IMR-90 (cell line): ENCODE measurements around the gene DOCK4. TPM values are rescaled to one million over a fixed set of nuclear protein-coding genes. Genes with fewer than 3 reads are reported as not detected.

ENCODE experiments used
- ATAC-seq: fragments of 200-7000 bp; cut with Tn5 transposase; 2 replicates; pipeline ENCODE4 v1.9.1; 2020; ENCODE audit warnings: low read depth, mild to moderate bottlenecking, moderate library complexity
- BruUV-seq: library from RNA; stranded (reverse); fragments of 400-500 nt; replicated peaks from 2 replicates; lab custom pipeline; 2021; lab: Mats Ljungman, UMichigan
- CTCF ChIA-PET: fragments of 300-600 bp; formaldehyde crosslinking; extraction: SDS; loops from one replicate; lab custom pipeline; 2021; ENCODE audit warnings: antibody characterized with exemption; lab: Yijun Ruan, JAX
- POLR2A ChIA-PET: fragments of 300-600 bp; sonication (Branson Sonifier 250); formaldehyde crosslinking; loops from one replicate; lab custom pipeline; 2022; ENCODE audit warnings: antibody characterized with exemption; ENCODE audit not compliant: unreplicated experiment; lab: Charles Lee
- DNase-seq: peaks from one replicate; pipeline ENCODE4 v3.0.0; 2013
- H2AFZ ChIP-seq: replicated peaks from 2 replicates; pipeline ENCODE3; 2013; ENCODE audit warnings: low read length, mild to moderate bottlenecking; ENCODE audit not compliant: poor library complexity
- H2AK5ac ChIP-seq: 2 replicates; pipeline ENCODE4 v1.6.1; 2013; ENCODE audit warnings: low read depth, low read length, inconsistent platforms
- H2AK9ac ChIP-seq: replicated peaks from 2 replicates; pipeline ENCODE3; 2013; ENCODE audit warnings: mild to moderate bottlenecking, low read depth, low read length, moderate library complexity; ENCODE audit not compliant: poor library complexity
- H2BK120ac ChIP-seq: 2 replicates; pipeline ENCODE4 v1.6.1; 2013; ENCODE audit warnings: low read depth, low read length, inconsistent platforms
- H2BK15ac ChIP-seq: 3 replicates; pipeline ENCODE4 v1.6.1; 2013; ENCODE audit warnings: low read depth, low read length, inconsistent platforms
- H2BK20ac ChIP-seq: 2 replicates; pipeline ENCODE4 v1.6.1; 2013; ENCODE audit warnings: low read depth, mild to moderate bottlenecking, inconsistent platforms, low read length, moderate library complexity
- H2BK5ac ChIP-seq: 2 replicates; pipeline ENCODE4 v1.6.1; 2013; ENCODE audit warnings: mild to moderate bottlenecking, low read depth, low read length, inconsistent platforms; ENCODE audit not compliant: poor library complexity, severe bottlenecking
- H3K14ac ChIP-seq: replicated peaks from 2 replicates; pipeline ENCODE4 v1.6.1; 2013; ENCODE audit warnings: low read depth, low read length, inconsistent platforms
- H3K18ac ChIP-seq: 2 replicates; pipeline ENCODE4 v1.6.1; 2013; ENCODE audit warnings: low read depth, low read length, control low read depth
- H3K23ac ChIP-seq: 2 replicates; pipeline ENCODE4 v1.6.1; 2013; ENCODE audit warnings: low read depth, low read length, inconsistent platforms
- H3K27ac ChIP-seq: 2 replicates; pipeline ENCODE4 v1.5.1; 2013; ENCODE audit warnings: mild to moderate bottlenecking, control low read depth, low read length; ENCODE audit not compliant: insufficient read depth
- H3K27me3 ChIP-seq: 2 replicates; pipeline ENCODE4 v1.6.1; 2013; ENCODE audit warnings: low read length; ENCODE audit not compliant: control insufficient read depth, insufficient read depth
- H3K36me3 ChIP-seq: 2 replicates; pipeline ENCODE4 v1.6.1; 2013; ENCODE audit warnings: low read length, mixed read lengths; ENCODE audit not compliant: control insufficient read depth, insufficient read depth
- H3K4ac ChIP-seq: 2 replicates; pipeline ENCODE4 v1.6.1; 2013; ENCODE audit warnings: low read depth, low read length, inconsistent platforms
- H3K4me1 ChIP-seq: 2 replicates; pipeline ENCODE4 v1.6.1; 2013; ENCODE audit warnings: low read length, mixed read lengths; ENCODE audit not compliant: control insufficient read depth, insufficient read depth
- H3K4me2 ChIP-seq: 2 replicates; pipeline ENCODE4 v1.6.1; 2013; ENCODE audit warnings: low read depth, mild to moderate bottlenecking, control low read depth, low read length, moderate library complexity
- H3K4me3 ChIP-seq: 2 replicates; pipeline ENCODE4 v1.5.1; 2013; ENCODE audit warnings: low read depth, mild to moderate bottlenecking, control low read depth, low read length, moderate library complexity; ENCODE audit not compliant: insufficient read depth
- H3K56ac ChIP-seq: 2 replicates; pipeline ENCODE4 v1.6.1; 2013; ENCODE audit warnings: low read length, inconsistent platforms; ENCODE audit not compliant: insufficient read depth; ENCODE audit errors: extremely low read depth
- H3K79me1 ChIP-seq, 2 experiments: 2 replicates each; pipeline ENCODE4 v1.6.1; 2013; ENCODE audit warnings: low read length in 2 of 2, inconsistent platforms in 1 of 2, low read depth in 1 of 2
- H3K9ac ChIP-seq: 2 replicates; pipeline ENCODE4 v1.6.1; 2013; ENCODE audit warnings: low read depth, low read length, control low read depth
- H3K9me1 ChIP-seq: 2 replicates; pipeline ENCODE4 v1.6.1; 2013; ENCODE audit warnings: low read length, inconsistent platforms; ENCODE audit not compliant: insufficient read depth
- H3K9me3 ChIP-seq: 2 replicates; pipeline ENCODE4 v1.6.1; 2013; ENCODE audit warnings: low read length; ENCODE audit not compliant: control insufficient read depth, insufficient read depth
- H4K20me1 ChIP-seq: 2 replicates; pipeline ENCODE4 v1.6.1; 2013; ENCODE audit warnings: low read length, inconsistent platforms; ENCODE audit not compliant: insufficient read depth
- H4K5ac ChIP-seq: 2 replicates; pipeline ENCODE4 v1.6.1; 2013; ENCODE audit warnings: mild to moderate bottlenecking, low read depth, low read length, control low read depth
- H4K8ac ChIP-seq, 2 experiments: 2 replicates each; pipeline ENCODE4 v1.6.1; 2013; ENCODE audit warnings: low read depth in 2 of 2, low read length in 2 of 2, control low read depth in 1 of 2, inconsistent platforms in 1 of 2
- H4K91ac ChIP-seq: 2 replicates; pipeline ENCODE4 v1.6.1; 2013; ENCODE audit warnings: low read depth, low read length, inconsistent platforms; ENCODE audit not compliant: insufficient read depth
- CEBPB ChIP-seq: IDR thresholded peaks from 2 replicates; pipeline ENCODE4 v1.6.1; 2012; ENCODE audit warnings: low read depth, low read length, improper control_type of control experiment
- FOS ChIP-seq: fragments of 150-350 bp; IDR thresholded peaks from 2 replicates; pipeline ENCODE4 v1.6.1; 2016; ENCODE audit warnings: low read depth, low read length
- WGBS, 2 experiments: methylation state at CpG; one replicate each; pipeline versions ENCODE4 v1.1.5 to v1.1.7; 2013; ENCODE audit warnings: missing lambda C conversion rate in 2 of 2; ENCODE audit not compliant: insufficient read length in 1 of 2; ENCODE audit errors: extremely low coverage in 2 of 2; 5-methylcytosine and 5-hydroxymethylcytosine counted together
- dilution Hi-C: fragments of 300-500 bp; cut with HindIII; formaldehyde crosslinking; loops from one replicate; pipeline ENCODE4 v1.14.3; 2018; ENCODE audit warnings: low sequenced_read_pairs; ENCODE audit not compliant: unreplicated experiment
- in situ Hi-C: fragments of 300-500 bp; cut with MboI; formaldehyde crosslinking; loops from 3 replicates; pipeline ENCODE4 v1.14.3; 2019; ENCODE audit warnings: low sequenced_read_pairs, inconsistent platforms, mixed read lengths
- intact Hi-C: fragments of 100-400 bp; cut with micrococcal nuclease; formaldehyde crosslinking; loops from 2 replicates; pipeline ENCODE4 v1.10.0; 2022
- polyA plus RNA-seq, 3 experiments: library from polyadenylated mRNA; depleted of rRNA; stranded (reverse); fragments of >200 nt; gene quantifications; 2 replicates each; pipeline ENCODE4 v1.2.3, GENCODE V29; 2012; ENCODE audit warnings: low replicate concordance in 1 of 3
- total RNA-seq: library from RNA; depleted of rRNA; stranded (reverse); fragments of >200 nt; gene quantifications from 2 replicates; pipeline ENCODE4 v1.2.3, GENCODE V29; 2012
- TF ChIP-seq, protein P1 (sequence below): fragments of 150-350 bp; IDR thresholded peaks from 2 replicates; pipeline ENCODE4 v1.6.1; 2016; ENCODE audit warnings: low read depth, mild to moderate bottlenecking, low read length, moderate library complexity, borderline replicate concordance

The DOCK4 gene
- total and polyA plus RNA-seq, 2 of the 4 experiments (the other 2 are of a cell fraction) = 4.4 to 12.2 TPM

DNA sequence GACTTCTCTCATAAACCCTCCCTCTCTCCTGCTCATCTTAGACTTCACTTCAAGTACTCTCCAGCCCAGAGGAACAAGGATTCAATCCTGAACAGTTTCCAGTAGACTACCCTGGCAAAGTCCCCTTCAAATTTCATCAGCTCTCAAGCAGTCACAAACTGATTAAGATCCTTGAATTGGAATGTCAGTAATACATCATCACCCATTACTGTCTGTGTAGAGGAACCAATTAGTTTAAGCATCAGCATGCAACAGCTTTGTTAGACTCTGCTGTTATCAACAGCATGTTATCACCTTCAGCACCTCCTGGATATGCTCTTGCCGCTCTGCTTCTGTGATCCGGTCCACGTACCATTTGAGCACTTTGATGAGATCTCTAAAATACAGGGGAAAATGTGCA lies 336.9 kb downstream of the DOCK4 start:
- Histone ChIP-seq H3K36me3 (peaks cover 8% of the 10 kb centered on the region), H3K56ac (no peak overlapping the region), H3K9me3 (no peaks in the 10 kb centered on the region), H3K27me3 (no peaks in the 10 kb centered on the region), H3K9ac (no peak overlapping the region), H3K9me1 (peaks cover 3% of the 10 kb centered on the region; the same call in 1 of the 2 replicates), H3K23ac (no peak overlapping the region), H4K8ac (no peak overlapping the region), H3K4me1 (peaks cover 9% of the 10 kb centered on the region), H2AK5ac (no peak overlapping the region), H3K4me3 (no peak overlapping the region), H2AK9ac (no peak overlapping the region), H3K4me2 (no peak overlapping the region), H3K27ac (no peak overlapping the region), H3K79me1 (no peaks in the 10 kb centered on the region), H4K91ac (no peak overlapping the region), H2BK5ac (no peak overlapping the region), H3K14ac (no peak overlapping the region), H2BK20ac (no peak overlapping the region), H4K20me1 (no peaks in the 10 kb centered on the region), H2BK120ac (no peak overlapping the region), H2AFZ (no peak overlapping the region), H3K4ac (no peak overlapping the region), H2BK15ac (no peak overlapping the region), H3K18ac (no peak overlapping the region), H4K5ac (no peak overlapping the region)
- intact Hi-C loops = no loop called here
- dilution Hi-C loops = no loop called here
- no CpG with 5 or more reads among the region's 3 CpGs for WGBS, 2 experiments
- DNase-seq (no peak), ATAC-seq (no peak)
- CTCF ChIA-PET = interaction anchor here (1.0 kb wide), 1 partner anchor 13 kb away, joined by 3 read pairs; no protein-coding TSS in a partner anchor
- no TSS peak for BruUV-seq
- in situ Hi-C loops = no loop called here
- POLR2A ChIA-PET = no interaction called here
- TF ChIP-seq, protein P1, sequence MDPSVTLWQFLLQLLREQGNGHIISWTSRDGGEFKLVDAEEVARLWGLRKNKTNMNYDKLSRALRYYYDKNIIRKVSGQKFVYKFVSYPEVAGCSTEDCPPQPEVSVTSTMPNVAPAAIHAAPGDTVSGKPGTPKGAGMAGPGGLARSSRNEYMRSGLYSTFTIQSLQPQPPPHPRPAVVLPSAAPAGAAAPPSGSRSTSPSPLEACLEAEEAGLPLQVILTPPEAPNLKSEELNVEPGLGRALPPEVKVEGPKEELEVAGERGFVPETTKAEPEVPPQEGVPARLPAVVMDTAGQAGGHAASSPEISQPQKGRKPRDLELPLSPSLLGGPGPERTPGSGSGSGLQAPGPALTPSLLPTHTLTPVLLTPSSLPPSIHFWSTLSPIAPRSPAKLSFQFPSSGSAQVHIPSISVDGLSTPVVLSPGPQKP = no peak
- no peak for TF ChIP-seq FOS
- no peak for TF ChIP-seq CEBPB
